ENCODE results near the gene TP53I3. TPM values are rescaled to one million over a fixed set of nuclear protein-coding genes. Genes with fewer than 3 reads are reported as not detected.

The TP53I3 gene
- total RNA-seq, 4 donors from 2014 or later: 10.4 to 26.8 (median 20.4) TPM

GRCh38 chr2:24049485-24050021 lies 35.1 kb downstream of the TP53I3 start, which contains the start of gene FKBP1B:
TSS of gene FKBP1B (plus strand) at chr2:24049741. CDS start at chr2:24049850, 109 bp downstream.
- TF ChIP-seq, protein P1, sequence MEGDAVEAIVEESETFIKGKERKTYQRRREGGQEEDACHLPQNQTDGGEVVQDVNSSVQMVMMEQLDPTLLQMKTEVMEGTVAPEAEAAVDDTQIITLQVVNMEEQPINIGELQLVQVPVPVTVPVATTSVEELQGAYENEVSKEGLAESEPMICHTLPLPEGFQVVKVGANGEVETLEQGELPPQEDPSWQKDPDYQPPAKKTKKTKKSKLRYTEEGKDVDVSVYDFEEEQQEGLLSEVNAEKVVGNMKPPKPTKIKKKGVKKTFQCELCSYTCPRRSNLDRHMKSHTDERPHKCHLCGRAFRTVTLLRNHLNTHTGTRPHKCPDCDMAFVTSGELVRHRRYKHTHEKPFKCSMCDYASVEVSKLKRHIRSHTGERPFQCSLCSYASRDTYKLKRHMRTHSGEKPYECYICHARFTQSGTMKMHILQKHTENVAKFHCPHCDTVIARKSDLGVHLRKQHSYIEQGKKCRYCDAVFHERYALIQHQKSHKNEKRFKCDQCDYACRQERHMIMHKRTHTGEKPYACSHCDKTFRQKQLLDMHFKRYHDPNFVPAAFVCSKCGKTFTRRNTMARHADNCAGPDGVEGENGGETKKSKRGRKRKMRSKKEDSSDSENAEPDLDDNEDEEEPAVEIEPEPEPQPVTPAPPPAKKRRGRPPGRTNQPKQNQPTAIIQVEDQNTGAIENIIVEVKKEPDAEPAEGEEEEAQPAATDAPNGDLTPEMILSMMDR (IDR thresholded peaks at IDR 0.05; ENCODE audit: low read depth): no peak

GRCh38 chr2:24048769-24049484 lies 35.7 kb downstream of the TP53I3 start:
- TF ChIP-seq, protein P1 (IDR thresholded peaks at IDR 0.05; ENCODE audit: low read depth): no peak

DNA sequence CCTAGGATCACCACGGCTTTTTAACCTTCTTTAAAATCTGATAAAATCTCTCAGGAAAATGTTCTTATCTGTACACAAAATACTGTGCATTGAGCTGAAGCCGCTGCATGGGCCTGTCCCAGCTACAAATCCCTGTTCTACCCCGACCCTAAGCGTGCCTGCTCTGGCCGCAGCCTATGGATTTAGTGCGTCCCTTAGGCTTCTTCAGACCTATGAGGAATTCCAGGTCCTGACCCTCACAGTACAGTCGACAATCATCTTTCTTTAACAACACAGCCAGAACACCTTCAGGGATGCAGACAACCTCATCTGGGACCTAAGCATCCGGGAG lies 37.0 kb downstream of the TP53I3 start:
- TF ChIP-seq, protein P1 (IDR thresholded peaks at IDR 0.05; ENCODE audit: low read depth): no peak

- TF ChIP-seq, protein P1 (IDR thresholded peaks at IDR 0.05; ENCODE audit: low read depth): no peak
Measured at GRCh38 chr2:24046930-24047702, 37.5 kb downstream of the TP53I3 start, which contains the start of gene WDCP. TSS of gene WDCP (minus strand) at chr2:24047391. CDS start at chr2:24039494, 7,897 bp downstream.

DNA sequence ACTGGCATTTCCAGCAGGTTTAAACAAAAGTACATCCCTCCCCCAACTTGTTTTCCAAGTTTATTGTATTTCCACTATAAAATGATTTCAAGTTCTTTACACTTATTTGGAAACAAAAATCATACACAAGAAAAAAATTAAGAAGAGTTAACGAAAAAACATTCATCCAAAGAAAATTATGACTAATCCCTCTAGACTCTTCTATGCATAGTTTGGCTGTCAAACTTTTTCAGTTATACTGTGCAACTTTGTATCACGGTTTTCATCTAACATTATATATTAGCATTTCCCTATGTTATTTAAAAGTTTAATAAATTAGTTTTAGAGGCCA lies 38.1 kb downstream of the TP53I3 start:
- TF ChIP-seq, protein P1 (IDR thresholded peaks at IDR 0.05; ENCODE audit: low read depth): no peak

DNA sequence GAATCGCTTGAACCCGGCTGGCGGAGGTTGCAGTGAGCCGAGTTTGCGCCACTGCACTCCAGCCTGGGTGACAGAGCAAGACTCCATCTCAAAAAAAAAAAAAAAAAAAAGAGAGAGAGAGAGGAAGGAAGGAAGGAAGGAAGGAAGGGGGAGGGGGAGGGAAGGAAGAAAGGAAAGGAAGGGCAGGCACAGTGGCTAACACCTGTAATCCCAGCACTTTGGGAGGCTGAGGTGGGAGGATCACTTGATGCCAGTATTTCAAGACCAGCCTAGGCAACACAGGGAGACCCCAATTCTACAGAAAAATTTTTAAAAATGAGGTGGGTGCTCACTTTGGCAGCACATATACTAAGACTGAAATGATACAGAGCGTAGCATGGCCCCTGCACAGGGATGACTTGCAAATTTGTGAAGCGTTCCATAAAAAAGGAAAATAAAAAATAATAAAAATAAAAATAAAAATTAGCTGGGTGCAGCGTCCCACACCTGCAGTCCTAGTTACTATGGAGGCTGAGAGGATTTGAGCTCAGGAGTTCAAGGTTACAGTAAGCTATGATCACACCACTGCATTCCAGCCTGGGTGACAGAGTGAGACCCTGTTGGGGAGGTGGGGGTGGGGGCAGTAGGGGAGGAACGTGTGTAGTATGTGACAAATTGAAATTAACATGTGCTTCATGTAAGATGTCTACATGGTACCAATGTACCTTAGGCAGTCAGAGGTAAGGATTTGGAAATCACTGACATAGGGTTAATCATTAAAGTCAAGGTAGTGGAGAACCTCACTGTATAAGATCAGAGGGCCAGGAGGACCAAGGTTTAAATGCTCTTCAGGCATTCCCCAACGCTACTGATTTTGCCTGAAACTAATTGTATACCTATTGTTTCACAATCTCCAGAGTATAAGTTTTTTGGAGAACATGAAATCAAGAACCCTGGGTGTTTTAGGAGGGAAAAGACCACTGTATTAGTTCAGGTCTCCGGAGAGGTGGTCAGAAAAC lies 38.8 kb downstream of the TP53I3 start:
- TF ChIP-seq, protein P1 (IDR thresholded peaks at IDR 0.05; ENCODE audit: low read depth): no peak
